HG03139 (cell line): ENCODE results near the gene FCHSD2.
"Not testable (repeated sequence)": the region's sequence is repeated elsewhere in the genome, so short reads cannot be mapped to it uniquely, and the experiment has no call there.

Source experiments
- ATAC-seq: cut with Tn5 transposase; IDR thresholded peaks from one replicate; pipeline ENCODE4 v1.9.1; 2021; ENCODE audit not compliant: unreplicated experiment

The FCHSD2 gene

DNA sequence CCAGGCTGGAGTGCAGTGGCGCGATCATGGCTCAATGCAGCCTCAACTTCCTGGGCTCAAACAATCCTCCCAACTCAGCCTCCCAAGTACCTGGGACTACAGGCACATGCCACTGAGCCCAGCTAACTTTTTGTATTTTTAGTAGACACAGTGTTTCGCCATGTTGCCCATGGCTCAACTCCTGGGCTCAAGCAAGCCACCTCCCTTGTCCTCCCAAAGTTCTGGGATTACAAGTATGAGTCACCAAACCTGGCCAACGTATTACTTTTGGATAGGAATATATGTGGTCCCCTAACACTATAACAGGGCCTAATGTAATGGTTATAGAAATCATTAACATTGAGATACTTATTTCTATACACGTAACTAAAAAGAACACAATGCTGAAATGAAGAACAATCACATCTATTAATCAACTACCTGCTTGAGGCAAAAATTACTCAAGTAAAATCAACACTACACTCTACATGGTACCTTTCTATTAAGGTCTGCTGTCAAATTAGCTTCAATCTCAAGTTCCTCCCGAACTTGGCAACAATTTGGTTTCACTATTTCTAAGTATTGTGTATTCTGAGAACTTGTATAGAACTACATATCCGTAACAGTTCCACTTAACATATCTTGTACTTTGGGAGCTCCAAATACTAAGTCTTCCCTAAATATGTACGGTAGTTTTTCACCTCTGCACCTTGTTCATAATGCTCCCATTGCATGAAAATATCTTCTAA lies 124.9 kb downstream of the FCHSD2 start:
- no peak for ATAC-seq

GRCh38 chr11:73013021-73013420 lies 129.1 kb downstream of the FCHSD2 start:
- no peak for ATAC-seq

DNA sequence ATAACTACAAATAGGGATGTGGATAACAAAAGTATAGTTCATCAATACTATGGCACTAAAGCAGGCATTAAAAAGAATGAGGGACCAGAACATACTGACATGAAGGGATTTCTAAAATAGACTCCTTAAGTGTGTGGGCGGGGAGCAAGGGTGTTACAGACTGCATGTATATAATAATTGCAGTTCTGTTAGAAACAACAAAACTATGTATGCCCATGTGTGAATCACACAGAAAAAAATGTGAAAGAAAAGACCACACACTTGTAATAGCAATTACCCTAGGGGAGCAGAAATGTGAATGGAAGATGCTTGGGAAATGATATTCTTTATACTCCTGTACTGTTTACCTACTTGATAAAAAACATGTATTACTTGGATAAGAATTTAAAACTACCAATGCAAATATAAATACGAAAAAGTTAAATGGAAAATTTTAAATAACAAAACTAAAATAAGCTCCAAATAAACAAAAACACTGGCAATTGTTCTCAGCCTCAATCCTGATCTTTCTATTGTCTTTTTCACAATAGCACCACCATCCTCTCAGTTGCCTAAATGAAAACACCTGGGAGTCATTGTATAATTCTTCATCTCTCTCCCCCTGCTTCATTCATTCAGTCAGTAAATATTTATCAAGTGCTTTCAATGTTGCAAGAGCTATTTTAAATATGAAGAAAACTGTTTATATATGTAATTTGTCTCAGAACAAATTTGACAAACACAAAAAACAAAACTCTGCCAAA lies 129.8 kb downstream of the FCHSD2 start:
- no peak for ATAC-seq

DNA sequence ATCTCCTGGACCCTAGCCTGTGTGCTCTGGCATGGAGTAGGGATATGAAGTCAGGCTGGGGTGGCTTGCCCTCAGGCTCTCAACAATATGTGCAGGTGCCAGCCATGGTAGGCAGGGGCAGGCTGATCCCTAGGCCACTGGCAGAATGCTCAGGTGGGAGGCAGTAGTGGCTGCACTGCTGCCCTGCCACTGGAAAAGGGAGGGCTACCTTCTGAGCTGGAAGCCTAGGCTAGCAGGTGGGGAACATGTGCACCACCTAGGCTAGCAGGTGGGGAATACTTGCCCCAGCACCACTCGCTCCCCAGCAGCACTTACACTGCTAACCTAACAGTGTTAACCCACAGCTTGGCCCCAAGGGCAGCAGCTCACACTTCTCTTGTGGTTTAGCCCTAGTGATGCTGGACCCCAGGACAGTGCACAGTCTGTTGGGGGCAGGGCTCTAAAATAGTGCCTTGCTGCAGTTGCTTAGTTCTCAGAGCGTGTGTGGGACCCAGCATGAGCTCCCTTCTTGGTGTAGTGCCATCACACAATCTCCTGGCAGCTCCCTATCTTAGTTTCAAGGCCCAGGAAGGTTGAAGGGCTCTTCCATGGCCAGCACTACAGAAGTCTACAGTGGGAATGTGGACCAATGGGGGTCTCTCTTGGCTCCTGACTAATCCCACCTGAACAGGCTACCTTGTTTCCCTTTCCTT lies 130.8 kb downstream of the FCHSD2 start:
- ATAC-seq = no peak

DNA sequence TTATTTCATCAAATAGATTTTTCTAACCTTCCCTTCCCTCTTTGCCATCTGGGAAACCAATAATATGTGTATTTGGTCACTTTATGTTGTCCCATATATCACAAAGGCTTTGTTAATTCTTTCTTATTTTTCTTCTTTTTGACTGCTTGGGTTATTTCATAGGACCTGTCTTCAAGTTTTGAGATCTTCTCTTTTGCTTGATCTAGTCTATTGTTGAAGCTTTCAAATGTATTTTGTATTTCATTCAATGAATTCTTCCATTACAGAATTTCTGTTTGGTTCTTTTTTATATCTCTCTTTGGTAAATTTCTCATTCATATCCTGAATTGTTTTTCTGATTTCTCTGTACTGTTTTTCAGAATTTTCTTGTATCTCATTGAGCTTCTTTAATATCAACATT lies 132.1 kb downstream of the FCHSD2 start:
- no peak for ATAC-seq

DNA sequence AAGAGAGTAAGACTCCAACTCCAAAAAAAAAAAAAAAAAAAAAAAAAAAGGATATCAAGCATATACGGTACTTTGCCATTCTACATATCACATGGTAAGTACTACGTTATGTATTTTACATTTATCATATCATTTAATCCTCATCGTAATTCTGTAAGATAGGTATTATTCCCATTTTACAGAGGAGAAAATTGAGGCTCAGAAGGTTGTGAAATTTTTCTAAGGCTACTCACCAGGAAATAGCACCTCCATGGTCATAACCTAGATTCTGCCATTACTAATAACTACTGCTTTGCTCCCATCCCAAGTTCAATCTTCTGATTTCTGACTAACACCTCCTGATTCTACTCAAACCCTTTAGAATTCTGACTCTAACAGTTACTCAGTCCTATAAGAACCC lies 138.0 kb downstream of the FCHSD2 start:
- no peak for ATAC-seq

DNA sequence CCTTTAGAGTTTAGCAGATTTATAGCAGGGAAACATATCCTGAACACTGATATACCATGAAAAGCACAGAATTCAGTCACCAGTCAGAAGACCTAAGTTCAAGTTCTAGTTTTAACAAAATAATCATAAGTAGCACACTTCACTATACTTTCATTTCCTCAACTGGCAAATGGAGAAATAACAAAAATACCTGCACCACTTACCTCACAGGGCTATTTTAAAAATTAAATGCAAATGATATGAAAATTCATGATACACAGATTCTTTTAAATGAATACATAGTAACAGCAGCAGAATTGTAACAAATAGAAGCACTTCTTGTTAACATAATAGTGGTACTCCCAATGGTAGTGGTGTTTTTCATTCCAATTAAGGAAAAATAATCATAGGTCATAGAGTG lies 139.0 kb downstream of the FCHSD2 start:
- ATAC-seq = no peak

GRCh38 chr11:73002214-73002613 lies 139.9 kb downstream of the FCHSD2 start:
- ATAC-seq = no peak

DNA sequence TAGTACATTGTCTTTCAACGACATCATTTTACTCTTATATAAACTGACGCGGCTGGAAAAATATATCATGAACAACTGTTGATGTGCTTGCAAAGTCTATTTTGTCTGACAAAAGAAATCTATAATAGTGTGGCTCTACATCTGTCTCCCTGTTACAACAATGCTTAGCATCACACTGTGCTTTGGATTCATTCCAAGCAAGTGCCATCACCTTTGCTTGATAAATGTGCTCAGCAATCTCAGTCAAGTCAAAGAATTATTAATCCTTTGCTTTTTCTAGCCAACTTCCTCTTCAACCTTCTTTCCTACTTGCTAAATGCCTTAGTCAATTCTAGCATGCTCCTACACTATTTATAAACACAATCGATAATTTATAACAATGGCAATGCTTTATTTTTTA lies 140.5 kb downstream of the FCHSD2 start:
- no peak for ATAC-seq

- ATAC-seq = no peak
Measured at GRCh38 chr11:72998676-72999075, 143.4 kb downstream of the FCHSD2 start.

GRCh38 chr11:72996959-72997358 lies 145.2 kb downstream of the FCHSD2 start:
- no peak for ATAC-seq

GRCh38 chr11:72989727-72990126 lies 152.4 kb downstream of the FCHSD2 start:
- no peak for ATAC-seq

- no peak for ATAC-seq
Measured at GRCh38 chr11:72988821-72989220, 153.3 kb downstream of the FCHSD2 start.

GRCh38 chr11:72985645-72986044 lies 156.5 kb downstream of the FCHSD2 start:
- no peak for ATAC-seq

- no peak for ATAC-seq
Measured at GRCh38 chr11:72984453-72985077, 157.6 kb downstream of the FCHSD2 start.

GRCh38 chr11:72983560-72983959 lies 158.6 kb downstream of the FCHSD2 start:
- no peak for ATAC-seq

GRCh38 chr11:72981971-72982685 lies 160.0 kb downstream of the FCHSD2 start:
- ATAC-seq = no peak

GRCh38 chr11:72981080-72981479 lies 161.0 kb downstream of the FCHSD2 start:
- no peak for ATAC-seq

GRCh38 chr11:72977782-72978181 lies 164.3 kb downstream of the FCHSD2 start:
- not testable (repeated sequence) for ATAC-seq

GRCh38 chr11:72976522-72976892 lies 165.6 kb downstream of the FCHSD2 start:
- not testable (repeated sequence) for ATAC-seq
